Measurements from ENCODE around the gene ZNF211.

- TF ChIP-seq EZH2 (IDR thresholded peaks at IDR 0.05; ENCODE audit: borderline replicate concordance, low read length) (no peak), CTCF (conservative IDR thresholded peaks at IDR 0.05 in 1 of 2, IDR thresholded peaks at IDR 0.05 in 1 of 2; ENCODE audit: extremely low read depth in 1 of 2, insufficient read depth in 1 of 2, low read depth in 1 of 2, low read length in 2 of 2) (no peak)
Observed at GRCh38 chr19:57653689-57654088, 20.7 kb downstream of the ZNF211 start.
